SKM-1 treated with dmso at 0.1 percent for 144 hours (cell line): ENCODE results near the gene CTTNBP2.

ENCODE experiments used
- DNase-seq: peaks from one replicate; lab custom pipeline; 2025; ENCODE audit not compliant: unreplicated experiment; lab: John Stamatoyannopoulos, UW

Gene CTTNBP2

DNA sequence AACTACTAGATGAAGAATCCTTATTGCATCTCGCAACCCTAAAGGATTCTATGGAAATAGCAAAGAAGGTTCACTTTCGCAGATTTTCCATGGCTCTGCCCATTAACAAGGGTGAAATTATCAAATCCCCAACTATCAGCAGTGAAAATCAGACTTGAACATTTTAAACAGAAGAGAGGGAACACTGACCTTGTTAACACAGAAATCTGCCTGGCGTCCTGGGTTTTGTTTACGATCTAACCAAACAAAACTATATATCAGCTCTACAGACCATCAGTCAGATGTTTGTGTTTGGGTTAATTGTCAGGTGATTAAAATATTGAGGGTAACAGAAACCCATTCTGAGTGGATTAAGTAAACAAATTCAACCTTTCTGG, 1.9 kb downstream of the CTTNBP2 start:
- no peak for DNase-seq

DNA sequence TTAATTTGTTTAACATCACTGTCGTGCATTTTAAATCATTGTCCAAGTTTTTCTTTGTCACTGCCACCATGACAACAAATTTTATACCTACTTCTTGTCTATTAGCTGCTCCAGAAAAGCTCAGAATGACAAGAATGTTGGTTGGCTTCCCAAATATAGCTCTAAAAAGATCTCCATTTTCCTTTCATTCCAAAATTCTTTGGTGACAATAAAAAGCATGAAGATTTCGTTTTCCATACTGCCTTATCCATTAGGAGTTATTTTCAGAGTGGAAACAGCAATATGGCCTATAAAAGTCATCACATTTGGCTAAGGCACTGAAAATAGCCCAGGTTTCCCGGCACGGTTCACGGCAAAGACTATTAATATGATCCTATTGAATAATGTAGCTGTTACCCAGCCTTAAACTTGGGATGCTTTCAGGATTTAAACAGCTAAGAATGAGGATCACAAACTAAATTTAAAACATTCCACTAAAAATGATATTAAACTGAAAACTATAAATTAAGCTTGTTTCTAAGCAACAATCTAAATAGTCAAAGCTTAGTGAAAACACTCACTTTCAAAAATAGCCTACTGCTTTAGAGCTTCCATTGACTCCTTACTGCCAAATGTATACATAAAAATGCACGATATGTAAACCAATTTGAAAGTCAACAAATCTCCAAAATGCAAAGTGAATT, 2.7 kb downstream of the CTTNBP2 start:
- DNase-seq: no peak

DNA sequence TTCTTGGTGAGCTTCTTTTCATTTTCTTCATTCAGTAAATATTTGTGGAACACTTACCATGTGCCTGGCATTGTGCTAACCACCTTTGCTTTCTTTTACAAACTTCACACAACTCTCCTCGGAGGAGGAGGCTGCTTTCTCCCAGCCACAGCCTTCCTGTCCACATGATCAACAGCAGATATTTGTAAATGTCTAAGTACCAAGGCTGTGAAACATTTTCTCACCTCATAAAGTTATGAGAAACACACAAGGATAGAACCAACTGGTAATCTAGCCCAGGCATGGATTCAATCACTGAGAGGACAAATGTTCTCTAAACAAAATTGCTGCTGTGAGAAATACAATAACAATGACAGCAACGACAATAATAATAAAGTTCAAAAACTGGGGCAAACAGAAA, 3.9 kb downstream of the CTTNBP2 start:
- DNase-seq: no peak

DNA sequence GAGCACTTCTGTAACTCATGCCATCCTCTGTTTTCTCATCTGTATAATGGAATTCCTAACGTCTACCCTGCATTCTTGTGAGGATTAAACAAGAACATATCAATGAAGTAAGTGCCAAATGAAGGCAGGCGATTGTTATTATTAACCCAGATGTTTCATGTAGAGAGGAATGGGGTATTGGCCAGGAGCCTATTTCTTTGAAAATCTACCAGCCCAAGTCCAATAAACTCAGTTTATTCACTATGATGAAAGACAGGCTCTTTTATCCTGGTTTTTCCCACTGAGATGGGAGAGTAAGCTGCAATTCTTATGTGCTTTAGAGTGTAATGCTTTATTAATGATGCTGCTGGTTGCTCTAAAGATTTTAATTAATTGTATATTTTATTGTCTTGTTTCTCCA, 9.6 kb downstream of the CTTNBP2 start:
- DNase-seq: no peak

DNA sequence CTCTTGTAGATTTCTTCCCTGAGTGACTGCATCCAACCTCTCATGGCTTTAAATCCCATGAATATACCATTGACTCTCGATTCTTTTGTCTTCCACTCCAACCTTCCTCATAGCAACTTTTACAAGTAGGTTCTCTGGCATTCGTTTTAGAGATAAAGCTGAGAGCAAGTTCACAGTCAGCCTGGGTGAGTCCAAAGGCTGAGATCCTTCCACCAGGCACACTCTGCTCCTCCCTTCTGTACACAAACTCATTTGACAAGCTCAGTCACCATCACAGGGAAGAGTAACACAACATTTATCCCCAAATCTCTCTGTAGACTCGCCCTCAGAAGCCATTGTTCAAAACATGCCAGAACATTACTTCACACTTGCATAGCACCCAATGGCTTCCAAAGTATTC, 10.9 kb downstream of the CTTNBP2 start:
- DNase-seq: no peak

DNA sequence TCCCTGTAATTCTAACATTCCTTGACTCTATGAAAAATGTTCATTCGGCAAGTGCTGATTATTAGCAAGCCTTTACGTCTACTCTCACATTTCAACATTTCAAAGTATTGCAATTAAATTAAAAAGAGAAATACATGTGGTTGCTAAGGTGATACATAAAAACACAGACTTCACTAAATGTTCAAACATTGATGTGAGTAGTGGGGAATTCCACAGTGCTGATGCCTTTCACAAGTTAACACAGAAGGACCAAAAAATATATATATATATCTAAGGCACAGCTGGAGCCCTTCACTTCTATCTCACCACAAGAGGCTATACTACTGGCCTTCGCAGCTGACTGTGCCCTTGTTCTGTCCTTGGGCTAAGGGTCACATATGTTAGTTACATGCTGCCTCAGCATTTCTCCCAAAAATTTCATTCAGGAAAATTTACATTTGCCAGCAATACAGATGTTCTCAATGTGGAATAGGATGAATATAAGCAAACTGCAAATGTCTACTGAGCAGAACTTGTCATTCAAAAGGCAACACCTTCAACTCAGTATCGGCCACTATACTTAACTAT, 13.9 kb downstream of the CTTNBP2 start:
- no peak for DNase-seq

DNA sequence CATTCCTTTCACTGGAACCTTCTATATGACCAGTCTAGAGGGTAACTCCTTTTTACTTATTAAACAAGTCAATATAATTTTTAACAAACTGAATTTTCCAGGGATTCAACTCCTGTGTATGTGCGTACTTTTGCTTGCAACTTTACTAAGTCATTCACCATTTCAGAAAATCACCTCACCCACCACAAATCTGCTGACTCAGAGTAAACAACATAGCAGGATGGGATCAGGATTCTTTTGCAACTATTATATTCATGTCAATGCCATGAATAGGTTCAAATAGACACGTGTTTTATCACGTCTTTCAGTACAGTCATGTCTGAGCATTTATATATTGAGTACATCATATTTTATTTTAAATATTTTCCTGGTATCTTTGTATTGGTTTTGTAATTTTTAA, 14.5 kb downstream of the CTTNBP2 start:
- no peak for DNase-seq

DNA sequence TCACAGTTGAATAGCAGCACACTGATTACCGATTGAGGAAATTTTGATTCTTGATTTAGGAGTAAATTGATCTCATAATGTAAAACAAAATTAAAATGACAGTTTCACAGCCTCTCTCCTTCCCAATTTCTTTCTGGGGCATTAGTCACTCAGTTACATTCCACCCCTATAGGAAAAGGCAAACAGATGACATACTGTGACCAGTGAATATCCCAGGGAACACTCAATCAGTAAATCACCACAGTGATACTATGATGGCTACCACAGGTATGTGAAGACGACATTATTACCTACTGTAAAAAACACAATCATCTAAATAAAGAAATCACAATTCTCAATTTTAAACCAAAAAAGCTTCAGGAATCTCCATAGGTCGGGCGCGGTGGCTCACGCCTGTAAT, 15.5 kb downstream of the CTTNBP2 start:
- DNase-seq: no peak

DNA sequence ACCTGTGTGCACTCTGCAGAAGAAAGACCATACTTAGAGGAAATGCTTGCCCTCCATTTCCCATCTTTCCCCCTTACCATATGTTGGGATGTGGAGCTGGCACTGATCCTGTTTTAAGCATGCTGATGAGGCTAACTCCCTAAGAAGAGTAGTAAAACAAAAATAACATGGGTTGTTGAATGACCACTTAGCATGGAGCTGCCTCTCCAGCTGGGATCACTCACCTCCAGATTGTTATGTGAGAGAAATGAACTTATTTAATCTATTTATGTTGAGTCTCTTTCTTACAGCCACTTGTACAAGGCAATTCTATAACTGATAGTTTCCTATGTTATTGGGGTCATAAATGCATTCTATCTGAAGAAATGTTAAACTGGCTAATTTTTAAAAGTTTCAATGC, 17.0 kb downstream of the CTTNBP2 start:
- DNase-seq: no peak

DNA sequence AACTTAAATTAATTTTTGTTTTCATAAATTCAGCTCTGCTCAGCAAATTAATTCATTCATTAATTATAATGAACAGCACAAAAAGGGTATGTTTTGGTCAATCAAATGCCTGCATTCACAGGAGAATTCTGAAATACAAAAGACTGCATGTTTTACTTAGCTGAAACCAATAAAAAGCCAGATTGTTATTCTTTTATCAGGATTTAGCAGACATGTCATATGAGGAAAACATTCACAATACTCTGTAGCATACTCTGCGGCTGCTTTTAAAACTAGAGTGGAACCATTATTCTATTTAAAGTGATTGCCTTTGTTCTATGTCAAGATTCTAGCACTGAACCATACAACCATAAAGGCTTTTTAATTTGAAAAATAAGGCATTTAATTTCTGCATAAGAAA, 19.1 kb downstream of the CTTNBP2 start:
- DNase-seq: no peak

DNA sequence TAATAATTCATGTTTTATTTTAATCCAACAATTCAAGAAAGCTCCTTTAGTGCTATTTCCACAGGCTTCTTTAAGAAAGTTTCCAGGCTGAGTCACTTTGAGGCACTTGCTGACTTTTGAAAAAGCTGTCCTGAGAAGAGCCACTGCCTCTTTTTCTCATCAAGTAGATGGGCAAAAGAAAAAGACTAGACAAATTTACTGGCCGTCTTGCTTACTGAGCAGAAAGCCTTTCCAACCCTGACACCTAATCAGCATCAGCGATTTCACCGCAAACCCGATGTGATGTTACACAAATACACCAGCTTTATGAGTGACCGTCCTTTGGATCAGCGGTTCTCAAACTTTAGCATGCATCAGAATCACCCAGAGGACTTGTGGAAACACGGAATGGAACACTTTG, 24.3 kb downstream of the CTTNBP2 start:
- no peak for DNase-seq

DNA sequence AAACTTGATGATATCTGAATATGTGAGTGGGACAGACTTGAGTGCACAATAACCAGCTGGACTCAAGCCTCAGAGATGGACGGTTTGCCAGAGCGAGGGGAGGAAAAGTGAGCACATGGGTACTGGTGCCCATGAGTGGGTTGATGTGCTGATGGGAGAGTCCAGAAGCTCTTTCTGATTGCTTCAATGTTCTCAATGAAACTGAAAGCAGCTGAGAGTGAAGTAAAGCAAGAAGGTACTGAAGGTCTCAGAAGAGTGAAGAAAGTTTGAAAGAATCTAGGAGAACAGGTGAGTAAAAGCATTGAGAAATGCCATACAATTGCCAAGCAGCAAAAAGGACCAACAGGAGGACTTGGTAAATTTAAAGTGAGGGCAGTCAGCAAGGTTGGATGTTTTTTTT, 28.6 kb downstream of the CTTNBP2 start:
- no peak for DNase-seq

DNA sequence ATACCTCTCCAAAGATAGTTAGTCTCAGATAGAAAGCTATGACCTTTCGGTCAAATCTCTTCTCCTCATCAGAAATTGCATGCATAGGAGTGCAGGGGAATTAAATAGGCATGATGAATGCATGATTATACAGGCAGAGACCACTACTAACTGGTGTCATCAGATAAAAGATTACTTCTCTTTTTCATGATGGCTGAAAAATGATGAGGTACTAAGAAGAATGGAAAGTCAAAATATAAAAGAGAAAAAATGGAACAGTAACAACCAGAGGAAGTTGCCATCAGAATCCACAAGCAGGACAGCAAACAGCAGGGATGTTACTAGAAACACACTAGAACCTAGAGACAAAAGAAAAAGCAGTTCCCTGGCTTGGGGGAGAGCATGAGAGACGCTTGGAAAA, 31.6 kb downstream of the CTTNBP2 start:
- DNase-seq: no peak

DNA sequence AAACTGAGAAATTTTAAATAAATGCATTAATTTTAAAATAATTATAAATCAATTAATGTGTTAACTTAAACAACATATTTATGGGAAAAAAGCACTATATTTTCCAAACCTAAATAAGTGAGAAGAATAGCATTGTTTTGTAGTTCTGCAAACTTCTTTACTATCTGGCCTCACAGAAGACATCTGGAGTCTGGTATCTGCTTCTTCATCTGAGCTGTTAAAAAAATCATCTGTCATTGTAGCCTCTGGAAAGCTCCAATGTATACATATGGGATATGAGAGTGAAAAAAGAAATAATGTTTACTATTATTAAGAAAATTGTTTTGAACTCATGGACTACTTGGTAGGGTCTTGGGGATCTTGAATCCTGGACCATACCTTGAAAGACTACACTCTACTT, 32.2 kb downstream of the CTTNBP2 start:
- no peak for DNase-seq

DNA sequence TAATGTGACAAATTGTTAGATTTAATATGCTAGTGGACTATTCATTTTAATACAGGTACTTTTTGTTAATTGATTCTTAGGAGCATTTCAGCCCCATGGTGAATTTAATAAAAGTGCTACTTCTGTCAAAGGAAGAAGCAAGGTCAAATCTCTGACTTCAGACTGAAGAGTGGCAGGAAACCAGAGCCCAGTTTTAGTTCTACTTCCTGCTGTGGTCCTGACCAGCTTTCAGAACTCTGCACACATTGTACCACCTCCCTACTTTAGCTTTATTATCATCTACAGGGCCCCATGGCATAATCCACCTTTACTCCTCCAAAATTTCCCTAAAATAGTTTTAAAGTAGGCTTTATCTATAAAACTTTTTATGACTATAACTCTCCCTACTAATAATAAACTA, 33.7 kb downstream of the CTTNBP2 start:
- DNase-seq: no peak

DNA sequence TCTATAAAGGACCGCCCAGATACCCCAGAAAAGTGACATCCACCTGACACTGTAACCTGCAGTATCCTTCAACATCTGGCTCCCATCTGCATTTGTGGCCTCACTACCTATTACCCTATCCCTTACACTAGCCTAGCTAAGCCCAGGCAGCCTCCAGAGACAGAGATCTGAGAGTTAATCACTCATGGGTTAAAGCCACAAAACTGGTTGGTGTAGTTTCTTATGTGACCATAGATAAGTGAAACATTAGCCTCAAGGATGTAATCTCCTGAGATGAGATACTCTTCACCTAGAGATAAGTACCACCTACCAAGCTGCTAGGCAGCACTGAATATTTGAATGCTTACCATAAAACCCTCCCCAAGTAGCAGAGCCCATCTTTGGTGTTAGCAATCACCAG, 35.4 kb downstream of the CTTNBP2 start:
- no peak for DNase-seq

DNA sequence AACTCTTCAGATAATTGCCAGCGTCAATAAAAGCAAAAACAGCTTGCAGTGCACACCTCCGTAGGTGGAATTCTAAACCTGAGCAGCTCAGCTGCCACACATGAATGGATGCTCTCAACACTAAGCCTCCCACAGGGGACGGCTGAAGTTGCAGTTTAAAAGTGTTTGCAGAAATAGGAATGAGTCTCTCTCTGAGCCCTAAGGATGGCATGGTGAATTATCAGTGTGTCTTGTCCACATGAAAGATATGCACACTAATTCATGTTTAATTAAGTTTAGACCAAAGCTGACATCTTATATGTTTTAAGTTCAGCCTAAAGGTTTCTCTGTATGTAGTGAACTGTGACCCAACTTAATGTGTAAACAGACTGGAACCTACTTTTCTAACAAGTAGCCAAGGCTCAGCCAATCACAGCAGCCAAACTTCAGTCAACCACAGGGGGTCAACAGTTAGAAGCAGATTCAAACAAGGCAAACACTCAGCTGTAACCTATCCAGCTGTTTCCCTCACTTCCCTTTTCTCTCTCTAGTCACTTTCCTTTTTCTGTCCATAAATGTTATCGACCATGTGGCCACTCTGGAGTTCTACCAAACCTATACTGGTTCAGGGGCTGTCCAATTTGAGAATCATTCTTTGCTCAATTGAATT, 38.1 kb downstream of the CTTNBP2 start:
- DNase-seq: no peak

DNA sequence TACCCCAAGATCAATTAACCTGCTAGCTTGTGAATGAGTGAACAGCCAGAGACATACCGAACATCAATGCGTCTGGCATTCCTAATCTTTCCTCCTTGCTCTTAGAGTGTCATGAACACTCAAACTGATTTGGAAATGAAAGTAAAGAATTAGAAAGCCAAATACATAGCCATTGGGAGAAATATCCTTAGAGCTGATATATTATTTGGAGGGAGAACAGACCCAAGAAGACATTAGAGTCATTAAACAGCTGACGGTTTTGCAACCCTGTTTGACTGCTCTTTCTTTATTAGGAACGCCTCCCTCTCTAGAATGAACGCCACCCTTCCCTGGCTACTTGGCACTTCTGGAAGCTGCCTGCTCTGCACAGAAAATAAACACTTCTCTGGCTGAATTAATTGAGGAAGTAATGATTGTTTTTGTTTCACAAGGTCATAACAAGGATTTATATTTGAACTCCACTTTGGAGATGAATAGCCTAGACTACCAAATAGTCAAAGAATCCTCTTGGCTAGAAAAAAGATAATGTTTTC, 42.8 kb downstream of the CTTNBP2 start:
- no peak for DNase-seq

DNA sequence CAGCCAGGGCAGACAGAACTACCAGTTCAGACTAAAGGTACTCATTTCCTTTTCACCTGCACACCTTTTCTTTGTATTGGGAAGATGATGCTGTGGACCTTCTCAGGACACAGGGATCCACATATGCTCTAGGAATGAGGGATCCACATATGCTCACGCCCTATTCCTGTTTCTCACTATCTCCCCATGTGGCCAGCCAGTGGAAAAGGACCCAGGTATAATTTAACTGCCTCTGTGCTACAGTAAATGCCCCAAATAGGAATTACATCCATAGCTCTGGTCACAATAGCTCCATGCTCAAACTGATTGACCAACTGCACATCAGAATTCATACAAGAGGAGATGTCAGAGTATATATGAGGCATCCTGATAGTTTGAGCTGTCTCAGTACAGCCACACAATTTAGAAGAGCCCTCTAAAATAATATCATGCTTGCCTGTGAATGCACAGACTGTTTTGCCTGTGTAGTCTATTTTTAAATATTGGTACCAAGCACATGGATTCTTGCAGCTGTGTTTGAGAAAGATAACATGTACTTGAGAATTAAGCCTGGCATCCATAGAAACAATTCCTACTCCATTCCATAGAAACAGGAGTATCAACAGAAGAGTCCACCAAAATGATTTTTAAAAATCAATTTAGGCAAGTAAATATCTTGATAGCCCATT, 43.7 kb downstream of the CTTNBP2 start:
- no peak for DNase-seq

DNA sequence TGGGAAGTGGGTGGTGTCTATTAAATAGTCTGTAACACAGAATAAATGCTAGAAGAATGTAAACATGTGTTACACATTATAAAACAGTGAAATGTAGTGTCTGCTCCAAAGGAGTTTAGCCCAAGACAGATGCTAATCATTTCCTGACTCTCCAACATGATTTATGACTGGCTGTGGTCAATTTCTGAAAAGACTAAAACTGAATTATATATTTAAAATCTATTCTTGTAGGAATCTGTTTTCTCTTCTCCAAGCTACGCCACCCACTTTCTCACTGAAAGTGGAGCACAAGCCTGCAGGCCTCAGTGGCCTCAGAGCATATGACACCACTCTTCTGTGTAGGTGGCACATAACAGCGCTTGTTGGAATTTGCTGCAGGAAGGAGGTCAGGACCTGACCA, 44.4 kb downstream of the CTTNBP2 start:
- DNase-seq: no peak

DNA sequence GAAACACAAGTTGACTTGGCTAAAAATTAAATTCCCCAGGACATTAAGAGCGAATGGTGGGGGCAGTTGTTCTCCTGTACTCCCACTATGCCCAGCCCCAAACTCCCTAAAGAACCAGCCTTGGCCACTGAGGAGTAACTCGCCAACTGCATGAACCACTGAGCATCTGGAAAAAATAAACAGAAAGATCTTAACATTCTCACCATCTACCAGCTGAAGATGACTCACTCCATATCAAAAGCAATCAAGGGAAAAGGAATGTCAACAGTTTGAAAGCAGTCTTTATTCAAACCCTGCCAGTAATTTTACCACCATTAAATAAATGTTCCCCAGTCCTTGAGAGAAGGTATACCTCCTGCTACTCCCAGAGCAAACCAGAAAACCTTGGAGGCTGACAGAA, 45.4 kb downstream of the CTTNBP2 start:
- DNase-seq: no peak

DNA sequence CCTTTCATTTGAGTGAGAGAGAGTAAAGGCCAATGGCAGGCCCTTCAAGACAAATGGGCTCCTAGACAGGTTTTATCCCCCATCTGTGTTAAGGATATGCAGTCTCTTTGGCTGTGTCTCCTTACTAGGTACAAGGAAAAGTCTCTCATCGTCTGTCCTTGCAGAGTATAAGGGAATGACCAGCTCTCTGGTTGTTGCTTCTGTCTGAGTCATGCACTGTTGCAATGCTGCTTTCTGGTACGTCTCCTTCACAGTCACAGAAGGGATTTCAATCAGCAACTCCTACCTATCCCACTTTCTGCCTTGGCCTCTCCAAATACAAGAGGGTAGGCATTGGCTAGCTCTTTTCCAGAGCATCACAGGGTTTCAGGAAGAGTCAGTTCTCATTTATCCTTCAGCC, 48.1 kb downstream of the CTTNBP2 start:
- DNase-seq: no peak
